A673 (cell line): Measurements from ENCODE around the gene CHSY3.

Experiments
- CTCF ChIP-seq: fragments of 300-800, 200-600 bp; sonication (generic); conservative IDR thresholded peaks from 2 replicates; pipeline ENCODE4 v1.5.1; 2017; ENCODE audit warnings: low read depth, mild to moderate bottlenecking, antibody characterized with exemption, low read length, moderate library complexity, mixed read lengths
- EZH2 ChIP-seq: fragments of 200-600 bp; sonication (generic); IDR thresholded peaks from 2 replicates; pipeline ENCODE4 v1.6.1; 2017; ENCODE audit warnings: borderline replicate concordance, low read depth, mild to moderate bottlenecking, mixed read lengths, antibody characterized with exemption, low read length; ENCODE audit not compliant: poor library complexity, severe bottlenecking

DNA sequence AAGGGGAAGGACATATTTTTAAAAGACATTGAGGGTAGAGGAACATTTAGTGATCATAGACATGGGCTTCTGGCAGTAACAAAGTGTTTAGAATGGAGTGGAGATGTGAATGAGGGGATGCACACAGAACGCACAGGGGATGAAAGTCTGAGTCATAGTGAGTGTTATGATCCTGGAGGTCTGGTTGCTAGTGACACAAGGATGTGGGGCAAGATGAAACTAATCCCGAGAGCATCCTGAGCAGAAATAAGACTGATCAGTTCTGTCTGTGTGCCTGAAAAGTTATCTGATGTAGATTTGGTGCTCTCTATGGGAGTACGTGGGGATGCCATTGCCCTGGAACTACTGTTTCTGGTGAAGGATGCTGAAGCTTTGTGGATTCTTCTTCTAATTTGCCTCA is 141.1 kb downstream of the CHSY3 start:
- TF ChIP-seq CTCF, result no peak
- no peak for TF ChIP-seq EZH2
